Activated CD8-positive, alpha-beta memory T cell treated with anti-CD3 and anti-CD28 coated beads for 36 hours (primary cell): Measurements from ENCODE around the gene NDUFAB1. TPM values are rescaled to one million over a fixed set of nuclear protein-coding genes. Genes with fewer than 3 reads are reported as not detected.

Experiments used
- total RNA-seq, 2 experiments: library from RNA; stranded (reverse); gene quantifications; one replicate each; pipeline ENCODE4 v1.2.3, GENCODE V29; 2021

NDUFAB1 gene
- total RNA-seq, 2 experiments from 2014 or later: 182 to 186 TPM

Other genes starting within 250 kb of the NDUFAB1 start
- 10 to 100 TPM; 16.5 to 18.3 TPM for gene COG7, start 143.1 kb downstream of the NDUFAB1 start, total RNA-seq
- gene GGA2, start 85.8 kb downstream of the NDUFAB1 start, total RNA-seq: 10 to 100 TPM; 90.4 to 95.6 TPM
- 10 to 100 TPM; 25.6 to 28.2 TPM for gene EARS2, start 39.0 kb downstream of the NDUFAB1 start, total RNA-seq
- 10 to 100 TPM; 56.7 to 62.3 TPM for gene UBFD1, start 38.6 kb downstream of the NDUFAB1 start, total RNA-seq
- gene PALB2, start 45.0 kb upstream of the NDUFAB1 start, total RNA-seq: 10 to 100 TPM; 29.4 to 29.8 TPM
- 10 to 100 TPM; 88.3 to 89.5 TPM for gene DCTN5, start 45.1 kb upstream of the NDUFAB1 start, total RNA-seq
- gene PLK1, start 82.6 kb upstream of the NDUFAB1 start, total RNA-seq: 10 to 100 TPM; 63.9 to 65.0 TPM
- gene ERN2, start 116.9 kb upstream of the NDUFAB1 start, total RNA-seq: not detected
- not detected for gene CHP2, start 158.7 kb upstream of the NDUFAB1 start, total RNA-seq
- 10 to 100 TPM; 97.1 to 99.0 TPM for gene PRKCB, start 239.7 kb upstream of the NDUFAB1 start, total RNA-seq